Liver (tissue), 3 donors: Measurements from ENCODE around the gene HACD2.

Source experiments
- ATF3 ChIP-seq: IDR thresholded peaks from 2 replicates; pipeline ENCODE4 v1.6.1; 2016; ENCODE audit warnings: antibody characterized with exemption
- CTCF ChIP-seq: fragments of 150-350 bp; IDR thresholded peaks from 2 replicates; pipeline ENCODE4 v1.5.1; 2017; ENCODE audit warnings: improper control_type of control experiment, low read depth, low read length; ENCODE audit not compliant: missing input control
- EGR1 ChIP-seq, 2 donors: IDR thresholded peaks; 2 replicates each; pipeline ENCODE4 v1.6.1; 2016 to 2018; ENCODE audit warnings: antibody characterized with exemption in 2 of 2, low read depth in 2 of 2
- RAD21 ChIP-seq, 2 donors: IDR thresholded peaks; 2 replicates each; pipeline ENCODE4 v1.6.1; 2016; ENCODE audit warnings: antibody characterized with exemption in 2 of 2, mild to moderate bottlenecking in 2 of 2
- RXRA ChIP-seq, 2 donors: IDR thresholded peaks; 2 replicates each; pipeline ENCODE4 v1.6.1; 2017 to 2018; ENCODE audit warnings: antibody characterized with exemption in 2 of 2, mild to moderate bottlenecking in 1 of 2
- donor health status: healthy.
- donor health status: healthy.

- TF ChIP-seq EGR1 (IDR thresholded peaks at IDR 0.05; ENCODE audit: low read depth in 2 of 2) (no peak), RAD21 (IDR thresholded peaks at IDR 0.05) (no peak), CTCF (no peak), RXRA (IDR thresholded peaks at IDR 0.05) (no peak), ATF3 (no peak)
Measured at GRCh38 chr3:123543950-123544349, 40.9 kb downstream of the HACD2 start.
